ENCODE measurements around the gene NOTCH1. TPM values are rescaled to one million over a fixed set of nuclear protein-coding genes. Genes with fewer than 3 reads are reported as not detected.
A peak's percentile ranks its signal among the peaks of the same experiment; 100 is the strongest.
"Not testable (repeated sequence)": the region's sequence is repeated elsewhere in the genome, so short reads cannot be mapped to it uniquely, and the experiment has no call there.

Gene NOTCH1
- total and polyA plus RNA-seq, 5 donors, result 10.8 to 31.9 (median 27.8) TPM

DNA sequence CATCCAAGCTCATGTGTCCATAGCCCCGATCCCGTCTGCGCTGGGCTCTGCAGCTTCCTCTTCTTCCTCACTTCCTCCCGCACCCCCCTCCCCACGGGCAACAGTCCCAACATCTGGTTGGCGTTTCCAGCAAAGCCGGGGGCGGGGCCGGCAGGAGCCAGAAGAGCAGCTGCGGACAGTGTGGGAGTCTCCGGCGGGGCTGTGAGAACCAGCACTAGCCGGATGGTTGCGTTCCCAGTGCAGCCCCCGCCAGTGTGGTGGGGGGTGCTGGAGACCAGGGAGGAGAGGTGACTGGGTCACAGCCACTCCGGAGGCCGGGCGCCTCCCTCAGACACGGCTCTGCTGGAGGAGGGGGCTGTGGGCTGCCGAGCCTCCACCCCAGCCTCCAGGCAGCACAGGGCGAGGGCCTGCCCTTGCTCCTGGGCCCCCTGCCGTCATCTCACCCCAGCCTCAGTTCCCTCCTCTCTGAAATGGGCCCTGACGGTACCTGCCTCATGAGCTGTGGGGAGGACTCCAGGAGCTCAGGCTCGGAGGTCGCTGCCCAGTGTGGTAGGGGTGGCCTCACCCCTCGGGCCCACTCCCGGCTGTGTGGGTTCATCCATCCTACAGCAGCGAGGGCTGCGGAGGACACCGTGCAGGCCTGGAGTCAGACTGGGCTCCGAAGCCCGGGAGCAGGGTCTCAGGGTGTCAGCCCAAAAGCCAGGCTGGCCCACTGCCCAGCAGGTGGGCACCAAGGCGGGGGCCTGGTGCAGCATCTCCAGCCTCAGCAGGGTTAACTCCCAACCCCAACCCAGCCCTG, 41.5 kb upstream of the NOTCH1 start:
- peak overlapping the region; percentile 12 for H3K27ac ChIP-seq (ENCODE audit: low read length)
- intact Hi-C loops (cut with DNase I), result no loop called here
- peaks cover 6% of the 10 kb centered on the region for H3K4me1 ChIP-seq (ENCODE audit: control insufficient read depth, insufficient read depth, low read length)
- DNase-seq, result peak; percentile 79 to 94 (median 92)
- H3K4me3 ChIP-seq (ENCODE audit: low read length), result no peak overlapping the region
- no peaks in the 10 kb centered on the region for H3K9me3 ChIP-seq (ENCODE audit: control insufficient read depth, low read length)
- ATAC-seq, result peak; percentile 33 to 37
- WGBS, result 25% methylated on average over 33 of the region's 33 CpGs
- H3K27me3 ChIP-seq (ENCODE audit: control insufficient read depth, insufficient read depth), result no peaks in the 10 kb centered on the region

DNA sequence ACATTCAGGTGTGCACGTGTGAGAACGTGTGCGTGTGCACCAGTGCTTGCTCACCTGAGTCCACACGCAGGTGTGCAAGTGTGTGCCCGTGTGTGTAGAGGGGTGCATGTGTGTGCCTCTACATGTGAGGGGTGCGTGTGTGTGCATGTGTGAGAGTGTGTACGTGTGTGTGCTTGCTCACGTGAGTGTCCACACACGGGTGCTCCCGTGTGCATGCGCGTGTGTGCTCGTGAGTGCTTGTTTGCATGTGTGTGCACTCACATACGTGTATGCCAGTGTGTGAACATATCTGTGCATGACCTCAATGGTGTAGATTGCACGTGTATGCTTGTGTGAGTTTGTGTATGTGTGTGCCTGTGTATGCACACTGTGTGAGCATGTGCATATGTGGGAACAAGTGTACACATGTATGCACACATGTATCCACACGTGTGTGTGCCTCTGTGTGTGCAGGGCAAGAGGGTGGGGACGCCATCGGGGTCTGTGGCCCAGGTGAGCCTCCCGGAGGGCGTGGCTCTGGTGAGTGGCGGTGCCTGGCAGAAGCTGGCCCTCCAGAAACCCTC, 40.6 kb upstream of the NOTCH1 start:
- H3K4me1 ChIP-seq (ENCODE audit: control insufficient read depth, insufficient read depth, low read length), result peaks cover 6% of the 10 kb centered on the region
- no peak overlapping the region for H3K4me3 ChIP-seq (ENCODE audit: low read length)
- no peaks in the 10 kb centered on the region for H3K27me3 ChIP-seq (ENCODE audit: control insufficient read depth, insufficient read depth)
- 80% methylated on average over 21 of the region's 21 CpGs for WGBS
- H3K27ac ChIP-seq (ENCODE audit: low read length), result no peak overlapping the region
- DNase-seq (peak in 2 of 3 donors; percentile 28 to 35), ATAC-seq (no peak)
- intact Hi-C loops (cut with DNase I), result no loop called here
- no peaks in the 10 kb centered on the region for H3K9me3 ChIP-seq (ENCODE audit: control insufficient read depth, low read length)

DNA sequence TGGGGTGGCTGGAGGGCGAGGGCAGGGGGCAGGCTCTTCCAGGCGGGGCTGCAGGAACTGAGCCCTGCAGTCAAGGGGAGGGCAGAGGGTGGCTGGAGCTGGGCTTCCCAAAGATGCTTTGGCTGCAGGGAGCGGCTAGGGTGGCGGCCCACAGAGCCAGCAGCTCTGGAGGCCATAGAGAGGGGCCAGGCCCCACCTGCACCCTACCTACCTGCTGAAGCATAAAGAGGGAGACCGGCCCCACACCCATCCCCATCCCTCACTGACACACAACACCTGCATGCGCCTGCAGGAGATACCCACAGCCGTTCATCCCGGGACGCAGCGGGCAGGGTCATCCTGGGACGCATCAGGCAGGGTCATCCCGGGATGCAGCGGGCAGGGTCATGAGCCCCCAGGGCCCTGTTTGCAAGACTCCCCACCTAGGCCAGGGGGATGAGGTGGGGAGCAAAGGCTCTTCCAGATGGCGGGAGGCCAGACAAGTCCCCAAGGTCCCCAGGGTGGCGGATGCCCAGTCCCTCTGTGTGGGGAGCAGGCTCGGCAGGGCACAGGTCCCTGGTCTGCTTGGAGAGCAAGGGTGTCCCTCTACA, 39.8 kb upstream of the NOTCH1 start:
- intact Hi-C loops (cut with DNase I), result no loop called here
- DNase-seq, result peak in 2 of 3 donors; percentile 46 to 61
- Histone ChIP-seq H3K9me3 (ENCODE audit: control insufficient read depth, low read length) (no peaks in the 10 kb centered on the region), H3K4me1 (ENCODE audit: control insufficient read depth, insufficient read depth, low read length) (peaks cover 3% of the 10 kb centered on the region), H3K4me3 (ENCODE audit: low read length) (no peak overlapping the region), H3K27ac (ENCODE audit: low read length) (no peak overlapping the region), H3K27me3 (ENCODE audit: control insufficient read depth, insufficient read depth) (no peaks in the 10 kb centered on the region)
- ATAC-seq, result no peak
- 92% methylated on average over 16 of the region's 16 CpGs for WGBS

DNA sequence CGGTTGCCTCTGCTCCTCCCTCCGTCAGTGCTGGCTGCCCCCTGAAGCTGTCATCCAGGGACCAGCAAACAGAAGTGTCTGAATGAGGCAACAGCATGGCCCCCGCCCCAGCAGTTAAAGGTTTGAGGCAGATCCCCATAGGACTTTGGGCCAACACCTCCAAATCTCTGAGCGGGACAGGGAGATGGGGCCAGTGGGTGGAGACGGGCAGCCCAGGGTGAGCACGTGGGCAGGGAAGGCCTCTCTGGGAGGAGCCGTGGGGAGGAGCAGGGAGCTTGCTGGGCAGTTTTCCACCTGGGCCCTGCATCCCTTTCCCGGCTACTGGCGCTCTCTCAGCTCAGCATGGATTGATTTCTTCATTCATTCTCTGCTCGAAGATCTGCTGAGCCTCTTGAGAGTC, 39.1 kb upstream of the NOTCH1 start:
- Histone ChIP-seq H3K27me3 (ENCODE audit: control insufficient read depth, insufficient read depth) (no peaks in the 10 kb centered on the region), H3K27ac (ENCODE audit: low read length) (no peak overlapping the region), H3K4me3 (ENCODE audit: low read length) (no peak overlapping the region), H3K9me3 (ENCODE audit: control insufficient read depth, low read length) (no peaks in the 10 kb centered on the region), H3K4me1 (ENCODE audit: control insufficient read depth, insufficient read depth, low read length) (peaks cover 2% of the 10 kb centered on the region)
- intact Hi-C loops (cut with DNase I), result no loop called here
- peak; percentile 69 to 86 (median 80) for DNase-seq
- 34% methylated on average over 10 of the region's 10 CpGs for whole genome bisulfite sequencing
- ATAC-seq, result peak; percentile 9 to 45

DNA sequence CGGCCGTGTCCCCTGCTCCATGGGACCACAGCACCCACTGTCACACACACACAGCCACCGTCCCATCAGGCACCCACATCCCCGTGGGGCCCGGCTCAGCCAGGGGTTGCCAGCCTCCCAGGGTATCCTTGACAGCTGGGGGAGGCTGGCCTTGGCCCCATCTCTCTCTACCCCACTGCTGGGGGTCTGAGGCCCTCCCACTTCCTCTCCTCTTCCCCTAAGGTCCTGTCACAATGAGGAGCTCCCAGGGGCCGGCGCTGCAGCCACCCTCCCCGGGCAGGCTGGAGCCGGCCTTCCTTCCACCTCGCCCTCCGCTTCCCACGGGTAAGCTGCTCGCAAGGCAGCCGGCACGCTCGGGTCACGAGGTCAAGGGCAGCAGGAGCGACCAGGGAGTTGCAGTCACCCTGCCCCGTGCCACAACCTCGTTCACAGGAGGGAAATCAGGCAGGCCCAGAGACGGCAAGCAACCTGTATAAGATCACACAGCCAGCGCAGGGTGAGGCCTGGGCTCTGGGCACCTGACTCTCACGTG, 38.6 kb upstream of the NOTCH1 start:
- H3K27ac ChIP-seq (ENCODE audit: low read length), result no peak overlapping the region
- ATAC-seq, result peak; percentile 1 to 9

DNA sequence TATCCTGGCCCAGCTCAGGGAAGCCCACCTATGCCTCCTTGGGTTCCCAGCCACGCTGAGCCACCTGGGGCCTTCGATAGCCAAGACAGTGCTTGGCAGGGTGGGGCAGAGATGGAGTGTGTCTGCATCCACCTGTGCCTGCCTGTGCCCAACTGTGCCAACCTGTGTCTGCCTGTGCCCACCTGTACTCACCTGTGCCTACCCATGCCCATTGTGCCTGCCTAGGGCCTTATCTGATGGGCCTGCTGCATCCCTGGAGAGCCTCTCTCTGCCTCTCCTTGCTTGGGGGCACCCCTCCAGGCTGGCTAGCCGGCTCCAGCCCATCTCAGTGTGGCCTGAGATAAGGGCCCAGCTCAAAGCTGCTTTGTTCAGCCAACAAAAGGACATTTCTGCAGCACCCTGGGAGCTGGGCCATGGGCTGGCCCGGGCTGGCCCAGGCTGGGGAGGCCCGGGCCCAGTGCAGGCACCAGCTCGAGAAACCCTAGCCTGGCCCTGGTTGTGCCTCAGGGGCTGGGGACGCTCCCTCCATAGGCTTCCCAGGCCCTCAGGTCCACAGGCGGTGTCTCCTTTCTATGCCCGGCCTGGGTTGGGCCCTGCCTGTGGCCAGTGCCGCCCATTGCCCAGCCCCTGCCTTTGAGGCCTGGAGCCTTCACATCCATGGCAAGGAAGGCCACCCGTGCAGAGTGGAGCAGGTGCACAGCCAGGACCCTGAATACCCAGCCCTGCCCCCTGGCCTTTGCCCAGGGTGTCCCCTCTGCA, 37.3 kb upstream of the NOTCH1 start:
- H3K4me1 ChIP-seq (ENCODE audit: control insufficient read depth, insufficient read depth, low read length), result peaks cover 2% of the 10 kb centered on the region
- H3K4me3 ChIP-seq (ENCODE audit: low read length), result no peak overlapping the region
- H3K27me3 ChIP-seq (ENCODE audit: control insufficient read depth, insufficient read depth), result no peaks in the 10 kb centered on the region
- no peaks in the 10 kb centered on the region for H3K9me3 ChIP-seq (ENCODE audit: control insufficient read depth, low read length)
- ATAC-seq (no peak), DNase-seq (peak; percentile 12 to 49 (median 47))
- H3K27ac ChIP-seq (ENCODE audit: low read length), result no peak overlapping the region
- intact Hi-C loops (cut with DNase I), result no loop called here
- 86% methylated on average over 11 of the region's 11 CpGs for WGBS

More for the DNA sequence above, 38.6 kb upstream of the NOTCH1 start:
- WGBS, result 52% methylated on average over 23 of the region's 23 CpGs
- Histone ChIP-seq H3K4me1 (ENCODE audit: control insufficient read depth, insufficient read depth, low read length) (peaks cover 2% of the 10 kb centered on the region), H3K9me3 (ENCODE audit: control insufficient read depth, low read length) (no peaks in the 10 kb centered on the region), H3K27me3 (ENCODE audit: control insufficient read depth, insufficient read depth) (no peaks in the 10 kb centered on the region), H3K4me3 (ENCODE audit: low read length) (no peak overlapping the region)
- peak; percentile 28 to 76 (median 58) for DNase-seq
- intact Hi-C loops (cut with DNase I), result no loop called here

DNA sequence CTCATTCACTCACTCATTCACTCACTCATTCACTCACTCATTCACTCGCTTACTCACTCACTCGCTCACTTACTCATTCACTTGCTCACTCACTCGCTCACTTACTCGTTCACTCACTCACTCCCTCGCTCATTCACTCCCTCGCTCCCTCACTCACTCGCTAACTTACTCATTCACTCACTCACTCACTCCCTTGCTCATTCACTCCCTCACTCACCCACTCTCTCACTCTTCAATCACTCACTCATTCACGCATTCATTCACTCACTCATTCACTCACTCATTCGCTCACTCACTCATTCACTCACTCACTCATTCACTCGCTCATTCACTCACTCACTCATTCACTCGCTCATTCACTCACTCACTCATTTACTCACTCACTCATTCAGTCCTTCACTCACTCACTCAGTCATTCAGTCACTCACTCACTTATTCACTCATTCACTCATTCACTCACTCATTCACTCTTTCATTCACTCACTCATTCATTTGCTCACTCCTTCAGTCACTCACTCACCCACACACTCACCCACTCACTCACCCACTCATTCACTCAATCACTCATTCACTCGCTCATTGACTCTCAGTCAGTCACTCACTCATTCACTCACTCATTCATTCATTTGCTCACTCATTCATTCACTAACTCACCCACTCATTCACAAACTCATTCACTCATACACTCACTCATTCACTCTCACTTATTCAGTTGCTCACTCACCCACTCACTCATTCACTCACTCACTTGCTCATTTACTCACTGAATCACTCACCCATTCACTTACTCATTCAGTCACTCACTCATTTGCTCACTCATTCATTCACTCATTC, 36.0 kb upstream of the NOTCH1 start:
- H3K4me1 ChIP-seq (ENCODE audit: control insufficient read depth, insufficient read depth, low read length), result no peaks in the 10 kb centered on the region
- no peak for DNase-seq
- ATAC-seq, result no peak
- no peak overlapping the region for H3K27ac ChIP-seq (ENCODE audit: low read length)
- H3K9me3 ChIP-seq (ENCODE audit: control insufficient read depth, low read length), result no peaks in the 10 kb centered on the region
- intact Hi-C loops (cut with DNase I), result no loop called here
- no peaks in the 10 kb centered on the region for H3K27me3 ChIP-seq (ENCODE audit: control insufficient read depth, insufficient read depth)
- WGBS, result 98% methylated on average over 12 of the region's 12 CpGs
- H3K4me3 ChIP-seq (ENCODE audit: low read length), result no peak overlapping the region

DNA sequence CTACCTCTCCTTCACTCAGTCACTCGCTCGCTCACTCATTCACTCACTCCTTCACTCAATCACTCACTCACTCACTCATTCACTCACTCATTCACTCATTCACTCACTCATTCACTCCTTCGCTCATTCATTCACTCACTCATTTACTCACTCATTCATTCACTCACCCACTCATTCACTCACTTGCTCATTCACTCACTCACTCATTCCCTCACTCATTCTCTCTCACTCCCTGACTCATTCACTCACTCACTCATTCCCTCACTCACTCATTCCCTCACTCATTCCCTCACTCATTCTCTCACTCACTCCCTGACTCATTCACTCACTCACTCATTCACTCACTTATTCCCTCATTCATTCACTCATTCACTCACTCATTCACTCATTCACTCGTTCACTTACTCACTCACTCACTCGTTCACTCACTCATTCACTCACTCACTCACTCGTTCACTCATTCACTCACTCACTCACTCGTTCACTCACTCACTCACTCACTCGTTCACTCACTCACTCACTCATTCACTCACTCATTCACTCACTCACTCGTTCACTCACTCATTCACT, 33.9 kb upstream of the NOTCH1 start:
- H3K4me3 ChIP-seq (ENCODE audit: low read length); ATAC-seq; H3K9me3 ChIP-seq (ENCODE audit: control insufficient read depth, low read length); H3K27ac ChIP-seq (ENCODE audit: low read length); DNase-seq; H3K27me3 ChIP-seq (ENCODE audit: control insufficient read depth, insufficient read depth); H3K4me1 ChIP-seq (ENCODE audit: control insufficient read depth, insufficient read depth, low read length); intact Hi-C loops (cut with DNase I): not testable (repeated sequence)
- WGBS, result 86% methylated on average over 8 of the region's 9 CpGs

DNA sequence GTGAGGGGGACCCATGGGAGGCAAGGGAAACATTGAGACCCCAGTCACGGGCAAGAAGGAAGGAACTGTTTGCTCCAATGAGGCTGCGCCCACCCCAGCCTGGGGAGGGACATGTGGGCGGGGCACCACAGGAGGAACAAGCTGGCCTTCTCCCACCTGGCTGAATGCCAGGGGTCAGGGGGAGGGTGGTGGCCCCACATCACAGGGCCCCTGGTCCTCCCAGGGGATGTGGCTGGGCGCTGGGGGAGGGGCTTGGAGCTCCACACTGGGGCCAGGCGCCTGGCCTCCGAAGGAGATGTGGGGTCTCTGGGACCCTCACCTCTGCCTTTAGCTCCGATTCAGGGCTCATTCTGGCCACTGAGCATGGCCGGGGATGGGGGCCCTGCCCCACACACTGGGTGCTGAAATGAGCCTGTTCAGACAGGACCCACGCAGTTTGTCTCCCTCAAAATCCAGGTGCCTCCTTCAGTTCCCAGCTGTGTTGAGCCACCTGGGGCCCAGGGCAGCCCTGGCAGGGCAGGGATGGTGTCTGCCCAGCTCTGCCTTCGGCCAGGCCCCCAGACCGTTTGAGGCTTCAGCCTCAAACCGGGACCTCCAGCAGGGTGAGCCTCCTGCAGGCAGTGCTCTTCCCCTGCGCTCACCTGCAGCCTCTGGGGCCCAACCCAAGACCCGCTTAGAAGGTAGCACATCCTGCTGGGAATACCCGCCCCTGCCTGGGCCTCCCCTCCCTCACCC, 33.2 kb upstream of the NOTCH1 start:
- intact Hi-C loops (cut with DNase I), result no loop called here

More for the DNA sequence above, 33.2 kb upstream of the NOTCH1 start:
- no peaks in the 10 kb centered on the region for H3K27me3 ChIP-seq (ENCODE audit: control insufficient read depth, insufficient read depth)
- H3K9me3 ChIP-seq (ENCODE audit: control insufficient read depth, low read length), result no peaks in the 10 kb centered on the region
- no peak overlapping the region for H3K27ac ChIP-seq (ENCODE audit: low read length)
- ATAC-seq (peak; percentile 18 to 42), DNase-seq (peak; percentile 57 to 88 (median 72))
- H3K4me3 ChIP-seq (ENCODE audit: low read length), result no peak overlapping the region
- no peaks in the 10 kb centered on the region for H3K4me1 ChIP-seq (ENCODE audit: control insufficient read depth, insufficient read depth, low read length)
- 64% methylated on average over 15 of the region's 15 CpGs for WGBS

Data from right cardiac atrium (tissue), 5 donors.